Putamen (tissue), 1 donor: ENCODE results near the gene PPP1R12B.
"Not testable (repeated sequence)": the region's sequence is repeated elsewhere in the genome, so short reads cannot be mapped to it uniquely, and the experiment has no call there.

Experiments used
- DNase-seq: peaks from one replicate; pipeline ENCODE4 v3.0.0-alpha.2; 2016; ENCODE audit warnings: low spot score

Gene PPP1R12B

GRCh38 chr1:202631076-202631923, 282.8 kb downstream of the PPP1R12B start:
- no peak for DNase-seq

GRCh38 chr1:202632241-202632640, 283.7 kb downstream of the PPP1R12B start:
- peak; percentile 63 for DNase-seq

- not testable (repeated sequence) for DNase-seq
Observed at GRCh38 chr1:202636171-202636570, 287.7 kb downstream of the PPP1R12B start.

- not testable (repeated sequence) for DNase-seq
Observed at GRCh38 chr1:202637321-202638018, 289.0 kb downstream of the PPP1R12B start.

GRCh38 chr1:202638019-202638700, 289.7 kb downstream of the PPP1R12B start:
- DNase-seq = no peak

GRCh38 chr1:202638701-202639305, 290.3 kb downstream of the PPP1R12B start:
- not testable (repeated sequence) for DNase-seq

GRCh38 chr1:202639500-202639899, 291.0 kb downstream of the PPP1R12B start:
- DNase-seq = no peak

- DNase-seq = no peak
Observed at GRCh38 chr1:202642212-202642611, 293.7 kb downstream of the PPP1R12B start.
